ENCODE data around the gene GABPB1. TPM values are rescaled to one million over a fixed set of nuclear protein-coding genes. Genes with fewer than 3 reads are reported as not detected.

GABPB1 gene
- total and polyA plus RNA-seq, 2 of the 13 experiments (the other 11 are each of a cell fraction or from before 2014, with no cell fraction given) = 17.5 to 39.5 TPM

GRCh38 chr15:50353975-50354837 is 792 bp downstream of the GABPB1 start (continued):
- no peak for TF ChIP-seq AGO1 (IDR thresholded peaks at IDR 0.05; ENCODE audit: low read depth, low read length, poor library complexity, severe bottlenecking)
- peak; percentile 29; the same call in 1 of the 2 replicates for TF ChIP-seq NFAT5 (CRISPR knock-in tag; IDR thresholded peaks at IDR 0.05)
- no peak for TF ChIP-seq STAG1 (CRISPR knock-in tag; IDR thresholded peaks at IDR 0.05)
- TF ChIP-seq SCMH1 (CRISPR knock-in tag; IDR thresholded peaks at IDR 0.05; ENCODE audit: borderline replicate concordance) = no peak
- no peak for TF ChIP-seq ZNF83 (CRISPR knock-in tag; IDR thresholded peaks at IDR 0.05; ENCODE audit: borderline replicate concordance)
- TF ChIP-seq ZNF784 (CRISPR knock-in tag; IDR thresholded peaks at IDR 0.05; ENCODE audit: borderline replicate concordance) = 0 out of 2 replicates have a peak, but pooled peaks have one; percentile 5
- TF ChIP-seq HNF1A (IDR thresholded peaks at IDR 0.05; ENCODE audit: low read depth) = no peak
- no peak for TF ChIP-seq HNF1A (CRISPR knock-in tag; IDR thresholded peaks at IDR 0.05; ENCODE audit: borderline replicate concordance)
- TF ChIP-seq ZNF180 (CRISPR knock-in tag; IDR thresholded peaks at IDR 0.05; ENCODE audit: borderline replicate concordance, low read depth) = no peak
- peak; percentile 44 for TF ChIP-seq FOSL2 (CRISPR knock-in tag; IDR thresholded peaks at IDR 0.05)
- TF ChIP-seq MLLT10 (CRISPR knock-in tag; IDR thresholded peaks at IDR 0.05) = no peak
- TF ChIP-seq SKIL (CRISPR knock-in tag; IDR thresholded peaks at IDR 0.05; ENCODE audit: borderline replicate concordance) = no peak
- no peak for TF ChIP-seq ZNF276 (CRISPR knock-in tag; IDR thresholded peaks at IDR 0.05; ENCODE audit: low read depth)

Measured in HepG2 (cell line).